Measurements from ENCODE around the gene MCM8. TPM values are rescaled to one million over a fixed set of nuclear protein-coding genes. Genes with fewer than 3 reads are reported as not detected.
A peak's percentile ranks its signal among the peaks of the same experiment; 100 is the strongest.

The MCM8 gene
- polyA plus RNA-seq, 3 donors, result 0.07 to 0.51 (median 0.18) TPM

GRCh38 chr20:6028818-6029217 is 78.4 kb downstream of the MCM8 start:
- H3K27me3 ChIP-seq (ENCODE audit: control insufficient read depth in 2 of 2, insufficient read depth in 2 of 2, low read length in 2 of 2), result no peaks in the 10 kb centered on the region
- H3K27ac ChIP-seq (ENCODE audit: low read depth in 1 of 2, low read length in 2 of 2), result no peak overlapping the region
- H3K79me2 ChIP-seq (ENCODE audit: insufficient read depth, low read length), result peaks cover 33% of the 10 kb centered on the region
- Mint-ChIP-seq H3K9me3 (peaks cover 0 to 2% (median 0%) of the 10 kb centered on the region in 7 donors), H3K4me3 (no peak overlapping the region), H3K27ac (no peak overlapping the region), H3K36me3 (peaks cover 53 to 82% of the 10 kb centered on the region in 2 donors), H3K27me3 (ENCODE audit: low read depth in 3 of 3) (peaks cover 0 to 1% (median 0%) of the 10 kb centered on the region in 3 donors), H3K4me1 (peaks cover 12% of the 10 kb centered on the region)
- DNase-seq, result no peak
- H4K20me1 ChIP-seq (ENCODE audit: insufficient read depth, low read length), result peaks cover 50% of the 10 kb centered on the region
- H2AFZ ChIP-seq (ENCODE audit: insufficient read depth, low read depth, low read length, poor library complexity, severe bottlenecking), result no peak overlapping the region
- intact Hi-C loops (cut with micrococcal nuclease), result no loop called here
- H3K36me3 ChIP-seq (replicated peaks in 1 of 2; ENCODE audit: control insufficient read depth in 1 of 2, insufficient read depth in 2 of 2, low read length in 2 of 2), result peaks cover 40 to 89% of the 10 kb centered on the region in 2 donors
- no peak for TF ChIP-seq CTCF (IDR thresholded peaks at IDR 0.05)
- H3K9me3 ChIP-seq (replicated peaks in 1 of 2; ENCODE audit: control insufficient read depth in 1 of 2, insufficient read depth in 1 of 2, low read length in 2 of 2), result no peaks in the 10 kb centered on the region
- H3K4me1 ChIP-seq (ENCODE audit: control insufficient read depth in 1 of 2, insufficient read depth in 2 of 2, low read length in 2 of 2), result no peaks in the 10 kb centered on the region
- no peak overlapping the region for H3K4me2 ChIP-seq (replicated peaks; ENCODE audit: extremely low read depth, low read length, poor library complexity, severe bottlenecking)
- no peak overlapping the region for H3K4me3 ChIP-seq (replicated peaks in 1 of 3; ENCODE audit: low read depth in 2 of 3, low read length in 3 of 3)
- no peak overlapping the region for H3K9ac ChIP-seq (ENCODE audit: insufficient read depth, low read length, poor library complexity, severe bottlenecking)

- H3K27me3 Mint-ChIP-seq (ENCODE audit: low read depth in 3 of 3), result peaks cover 0 to 1% (median 0%) of the 10 kb centered on the region in 3 donors
- H3K9ac ChIP-seq (ENCODE audit: insufficient read depth, low read length, poor library complexity, severe bottlenecking), result no peak overlapping the region
Measured at GRCh38 chr20:6029538-6029937, 79.1 kb downstream of the MCM8 start.

More at GRCh38 chr20:6029538-6029937, 79.1 kb downstream of the MCM8 start:
- Histone ChIP-seq H2AFZ (ENCODE audit: insufficient read depth, low read depth, low read length, poor library complexity, severe bottlenecking) (no peak overlapping the region), H3K4me2 (replicated peaks; ENCODE audit: extremely low read depth, low read length, poor library complexity, severe bottlenecking) (no peak overlapping the region), H3K9me3 (replicated peaks in 1 of 2; ENCODE audit: control insufficient read depth in 1 of 2, insufficient read depth in 1 of 2, low read length in 2 of 2) (no peaks in the 10 kb centered on the region), H3K27me3 (ENCODE audit: control insufficient read depth in 2 of 2, insufficient read depth in 2 of 2, low read length in 2 of 2) (no peaks in the 10 kb centered on the region), H4K20me1 (ENCODE audit: insufficient read depth, low read length) (peaks cover 50% of the 10 kb centered on the region), H3K79me2 (ENCODE audit: insufficient read depth, low read length) (peaks cover 30% of the 10 kb centered on the region), H3K4me1 (ENCODE audit: control insufficient read depth in 1 of 2, insufficient read depth in 2 of 2, low read length in 2 of 2) (no peaks in the 10 kb centered on the region), H3K27ac (ENCODE audit: low read depth in 1 of 2, low read length in 2 of 2) (no peak overlapping the region), H3K4me3 (replicated peaks in 1 of 3; ENCODE audit: low read depth in 2 of 3, low read length in 3 of 3) (no peak overlapping the region), H3K36me3 (replicated peaks in 1 of 2; ENCODE audit: control insufficient read depth in 1 of 2, insufficient read depth in 2 of 2, low read length in 2 of 2) (peaks cover 41 to 89% of the 10 kb centered on the region in 2 donors)
- DNase-seq, result no peak
- Mint-ChIP-seq H3K27ac (peak overlapping the region in 2 of 7 donors; percentile 30 to 48), H3K36me3 (peaks cover 53 to 82% of the 10 kb centered on the region in 2 donors), H3K4me3 (no peak overlapping the region), H3K4me1 (peaks cover 15% of the 10 kb centered on the region), H3K9me3 (no peaks in the 10 kb centered on the region)
- no peak for TF ChIP-seq CTCF (IDR thresholded peaks at IDR 0.05)
- intact Hi-C loops (cut with micrococcal nuclease), result no loop called here
- 85% methylated on average over 4 of the region's 6 CpGs for WGBS (ENCODE audit: insufficient coverage)
